Activated CD4-positive, alpha-beta T cell treated with anti-CD3 and anti-CD28 coated beads, Interleukin-2, amount 50 U/mL, for 16 hours (primary cell): Measurements from ENCODE around the gene CREBBP.

Experiments used
- DNase-seq: peaks from one replicate; pipeline ENCODE4 v3.0.0-alpha.2; 2020

Gene CREBBP

GRCh38 chr16:3791701-3792100 lies 88.8 kb downstream of the CREBBP start:
- no peak for DNase-seq

GRCh38 chr16:3789375-3790099 lies 91.0 kb downstream of the CREBBP start:
- DNase-seq = peak; percentile 78

GRCh38 chr16:3788711-3789374 lies 91.7 kb downstream of the CREBBP start:
- no peak for DNase-seq

- DNase-seq = no peak
Observed at GRCh38 chr16:3787924-3788661, 92.4 kb downstream of the CREBBP start.

- DNase-seq = no peak
Observed at GRCh38 chr16:3785413-3785812, 95.1 kb downstream of the CREBBP start.

- no peak for DNase-seq
Observed at GRCh38 chr16:3783516-3783915, 97.0 kb downstream of the CREBBP start.

GRCh38 chr16:3782566-3782965 lies 97.9 kb downstream of the CREBBP start:
- no peak for DNase-seq

- peak; percentile 21 for DNase-seq
Observed at GRCh38 chr16:3781421-3781820, 99.1 kb downstream of the CREBBP start.

- DNase-seq = peak; percentile 38
Observed at GRCh38 chr16:3780570-3780969, 99.9 kb downstream of the CREBBP start.

GRCh38 chr16:3776316-3776715 lies 104.2 kb downstream of the CREBBP start:
- DNase-seq = no peak

GRCh38 chr16:3774819-3775218 lies 105.7 kb downstream of the CREBBP start:
- no peak for DNase-seq

GRCh38 chr16:3774156-3774767 lies 106.3 kb downstream of the CREBBP start:
- no peak for DNase-seq

GRCh38 chr16:3773663-3774062 lies 106.8 kb downstream of the CREBBP start:
- no peak for DNase-seq

- DNase-seq = no peak
Observed at GRCh38 chr16:3771513-3771912, 109.0 kb downstream of the CREBBP start.

- DNase-seq = no peak
Observed at GRCh38 chr16:3770530-3770929, 110.0 kb downstream of the CREBBP start.

GRCh38 chr16:3769942-3770341 lies 110.6 kb downstream of the CREBBP start:
- no peak for DNase-seq

- DNase-seq = no peak
Observed at GRCh38 chr16:3769013-3769412, 111.5 kb downstream of the CREBBP start.

GRCh38 chr16:3767333-3767986 lies 113.1 kb downstream of the CREBBP start:
- DNase-seq = no peak

- DNase-seq = no peak
Observed at GRCh38 chr16:3766177-3766576, 114.3 kb downstream of the CREBBP start.

GRCh38 chr16:3764409-3764808 lies 116.1 kb downstream of the CREBBP start:
- no peak for DNase-seq

- DNase-seq = no peak
Observed at GRCh38 chr16:3762107-3762750, 118.3 kb downstream of the CREBBP start.

- no peak for DNase-seq
Observed at GRCh38 chr16:3761375-3762106, 119.0 kb downstream of the CREBBP start.
